T follicular helper cell (primary cell): ENCODE results near the gene RUFY1.

Experiments used
- DNase-seq: peaks from one replicate; pipeline ENCODE4 v3.0.0-alpha.2; 2020; ENCODE audit warnings: low read depth

The RUFY1 gene

DNA sequence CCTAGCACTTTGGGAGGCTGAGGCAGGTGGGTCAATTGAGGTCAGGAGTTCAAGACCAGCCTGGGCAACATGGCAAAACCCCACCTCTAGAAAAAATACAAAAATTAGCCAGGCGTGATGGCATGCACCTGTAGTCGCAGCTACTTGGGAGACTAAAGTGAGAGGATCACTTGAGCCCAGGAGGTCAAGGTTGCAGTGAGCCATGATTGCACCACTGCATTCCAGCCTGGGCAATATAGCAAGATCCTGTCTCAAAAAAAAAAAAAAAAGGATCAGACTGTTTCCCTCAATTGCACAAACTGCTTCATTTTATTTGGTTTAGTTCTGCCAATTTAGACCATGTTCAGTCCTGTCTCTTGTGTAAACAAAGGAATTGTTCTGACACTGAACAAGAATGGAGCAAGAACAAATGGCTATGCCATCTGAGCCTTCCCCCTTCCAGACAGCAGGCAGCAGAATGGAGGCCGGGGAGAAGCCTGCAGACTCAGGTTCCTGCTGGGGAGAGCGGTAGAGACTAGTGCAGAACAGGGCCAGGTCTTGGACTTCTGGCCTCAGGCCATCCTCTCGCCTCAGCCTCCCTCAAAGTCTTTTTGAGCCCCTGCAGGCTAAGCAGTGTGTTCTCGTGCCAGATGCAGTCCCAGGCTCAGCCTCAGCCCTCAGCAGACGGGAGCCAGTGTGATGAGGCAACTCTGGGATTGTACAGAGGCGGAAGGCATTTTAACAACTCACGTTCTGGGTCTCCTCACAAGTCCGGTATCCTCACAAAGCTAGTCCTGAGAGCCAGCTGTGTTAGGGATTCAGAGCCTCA, 54.9 kb downstream of the RUFY1 start:
- no peak for DNase-seq

DNA sequence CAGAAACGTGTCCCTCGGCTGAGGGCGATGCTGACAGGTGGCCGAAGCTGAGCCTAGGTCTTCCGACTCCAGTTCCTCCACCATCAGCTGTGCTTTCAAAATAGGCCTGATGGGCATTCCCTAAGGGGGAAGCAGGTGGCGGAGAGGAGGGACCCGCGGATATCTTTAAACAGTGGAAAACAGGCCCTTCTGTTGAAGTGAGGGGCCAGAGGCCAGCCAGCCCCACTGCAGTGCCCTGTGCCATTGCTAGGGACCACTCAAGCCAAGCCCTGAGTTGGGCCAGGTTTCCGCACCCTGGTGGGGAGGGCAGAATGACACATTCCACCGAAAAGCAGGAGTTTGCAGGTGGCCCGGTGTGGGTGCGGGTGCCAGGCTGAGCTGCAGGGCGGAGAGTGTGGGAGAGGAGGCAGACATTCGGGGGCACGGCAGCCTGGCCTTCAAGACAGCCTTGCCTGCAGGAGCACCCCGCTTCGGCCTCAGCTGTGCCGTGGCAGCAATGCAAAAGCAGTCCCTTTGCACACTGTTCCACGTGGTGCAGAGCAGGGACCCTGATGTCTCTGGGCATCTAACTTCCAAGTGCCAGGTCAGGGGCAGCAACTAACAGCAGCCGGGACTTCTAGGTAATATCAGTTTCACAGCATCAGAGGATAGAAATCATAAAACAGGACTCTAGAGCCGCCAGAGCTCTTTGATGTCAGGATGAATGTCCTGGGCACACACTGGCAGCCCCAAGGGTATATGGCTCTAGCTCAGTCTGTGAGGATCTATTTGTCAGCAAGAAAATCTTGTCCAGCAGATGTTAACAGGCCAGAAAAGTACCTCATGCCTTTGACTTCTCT, 55.9 kb downstream of the RUFY1 start:
- no peak for DNase-seq

DNA sequence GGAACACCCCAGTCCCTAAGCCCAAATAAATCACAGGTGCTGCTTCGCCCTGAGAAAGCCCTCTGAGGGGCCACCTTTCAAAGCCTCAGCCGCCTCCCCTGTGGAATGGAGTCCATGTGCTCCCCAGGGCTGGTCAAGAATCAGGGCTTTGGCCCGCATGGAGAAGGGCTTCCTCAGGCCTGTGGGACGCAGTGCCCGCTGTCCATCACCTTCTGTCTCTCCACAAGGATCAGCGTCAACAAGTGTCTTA, 56.5 kb downstream of the RUFY1 start:
- DNase-seq: no peak

DNA sequence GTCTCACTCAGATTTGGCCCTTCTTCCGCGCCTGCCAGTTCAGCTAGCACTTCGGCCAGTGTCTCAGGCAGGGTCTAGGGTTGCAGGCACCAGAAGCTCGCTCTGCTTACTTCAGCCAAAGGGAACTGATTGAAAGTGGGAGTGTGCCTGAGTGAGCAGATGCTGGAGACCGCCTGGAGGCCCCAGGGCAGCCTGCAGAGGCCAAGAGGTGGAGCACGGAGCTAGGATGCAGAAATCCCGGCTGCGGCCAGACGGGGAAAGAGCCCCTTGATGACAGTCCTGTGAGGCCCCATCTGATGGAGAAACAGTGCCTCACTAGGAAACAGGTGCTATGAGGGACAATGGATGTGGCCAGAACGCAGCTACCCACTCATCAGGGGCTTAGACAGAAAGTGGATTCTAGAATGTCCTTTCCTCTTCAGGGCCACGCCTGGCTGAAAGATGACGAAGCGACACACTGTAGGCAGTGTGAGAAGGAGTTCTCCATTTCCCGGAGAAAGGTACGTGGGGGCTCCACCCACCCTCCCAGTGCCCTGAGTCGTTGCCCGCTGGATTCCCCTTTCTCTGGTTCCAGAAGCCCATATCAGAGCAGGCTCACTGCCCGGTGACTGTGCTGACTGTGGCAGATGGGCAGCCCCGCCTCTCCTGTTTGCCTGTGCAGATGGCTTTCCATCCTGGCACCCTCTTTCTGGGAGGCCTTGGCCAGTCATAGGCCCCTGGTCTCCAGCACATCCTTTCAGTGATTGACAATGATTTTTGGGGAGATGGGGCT, 57.0 kb downstream of the RUFY1 start:
- DNase-seq: no peak

DNA sequence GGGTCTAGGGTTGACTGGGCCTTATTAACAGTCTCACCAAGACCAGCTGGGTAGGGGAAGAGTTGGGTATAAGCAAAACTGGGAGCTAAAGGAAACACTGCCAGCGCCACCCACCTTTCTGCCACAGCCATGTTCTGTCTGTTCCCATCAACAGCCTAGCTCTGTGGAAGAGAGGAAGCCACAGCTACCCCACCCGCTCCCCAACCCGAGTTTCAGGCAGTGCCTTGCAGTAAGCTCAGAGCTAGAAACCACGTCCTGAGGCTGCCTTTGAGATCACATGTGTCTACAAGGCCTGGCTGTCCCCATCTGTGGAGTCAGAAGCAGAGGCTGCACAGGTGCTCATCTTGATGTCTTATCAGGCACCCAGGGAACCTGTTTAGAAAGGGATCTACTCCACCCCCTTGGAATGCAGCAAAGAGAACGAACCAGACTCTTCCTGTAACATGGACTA, 57.8 kb downstream of the RUFY1 start:
- DNase-seq: peak; percentile 34

DNA sequence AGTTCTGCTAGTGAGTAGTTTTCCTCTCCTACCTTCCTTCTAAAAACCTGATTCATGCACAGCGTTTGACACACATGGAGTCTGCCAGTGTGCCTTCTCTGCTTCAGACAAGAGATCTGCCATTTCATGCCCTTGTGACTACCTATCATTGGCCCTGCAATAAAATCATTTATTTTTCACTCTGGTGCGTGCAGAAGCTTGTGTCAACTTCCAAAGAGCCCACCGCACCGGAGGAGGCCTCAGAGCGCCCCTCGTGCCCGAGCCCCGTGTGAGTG, 59.4 kb downstream of the RUFY1 start:
- DNase-seq: no peak

DNA sequence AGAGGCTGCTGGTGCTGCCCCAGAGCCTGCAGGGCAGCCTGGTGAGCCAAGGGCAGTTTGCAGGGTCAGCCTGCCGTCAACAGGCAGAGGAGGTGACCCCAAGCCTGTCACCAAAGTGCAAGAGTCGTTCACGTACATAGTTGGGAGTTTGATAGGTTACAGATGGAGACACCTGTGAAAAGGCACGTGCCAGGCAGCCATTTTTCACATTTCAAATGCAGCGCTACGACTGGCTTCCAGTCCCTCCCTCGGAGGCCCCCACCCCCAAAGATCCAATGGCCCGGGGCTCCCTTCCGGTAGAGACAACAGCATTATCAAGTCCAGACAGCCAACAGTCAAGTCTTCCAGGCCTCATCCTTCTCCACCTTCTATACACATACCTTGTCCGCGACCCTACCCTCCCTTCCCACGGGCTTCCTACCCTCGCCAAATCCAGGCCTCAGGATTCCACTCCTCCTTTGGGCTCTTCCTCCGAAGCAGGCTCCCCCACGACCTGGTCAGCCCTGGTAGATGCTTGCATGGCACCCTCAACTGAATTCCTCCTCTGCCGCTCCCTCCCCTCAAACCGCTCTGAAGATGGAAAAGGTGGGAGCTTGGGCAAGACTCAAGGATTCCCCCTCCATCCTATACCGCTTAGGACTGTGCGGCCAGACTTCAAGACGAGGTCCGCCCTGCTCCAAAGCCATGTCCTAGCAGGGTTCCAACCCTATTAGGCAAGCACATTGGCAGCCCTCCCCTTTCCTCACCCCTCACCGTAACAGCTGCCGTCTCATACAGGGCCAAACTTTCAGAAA, 60.0 kb downstream of the RUFY1 start:
- DNase-seq: no peak

DNA sequence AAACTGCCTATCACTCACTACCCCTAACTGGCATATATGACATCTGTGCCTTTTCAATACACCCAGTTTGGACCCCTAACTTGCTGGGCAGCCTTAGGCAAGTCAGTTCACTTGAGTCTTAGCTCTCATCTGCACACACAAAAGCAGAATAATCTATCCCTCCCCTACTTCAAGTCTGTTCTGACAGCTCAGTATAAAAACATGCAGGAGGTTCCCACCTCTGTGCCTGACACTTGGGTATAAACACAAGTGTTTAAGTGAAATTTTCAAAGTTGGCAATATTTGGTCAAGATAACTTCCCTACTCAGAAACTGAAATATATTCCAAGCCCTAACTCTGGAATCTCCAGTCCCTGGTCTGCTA, 60.5 kb downstream of the RUFY1 start:
- no peak for DNase-seq

DNA sequence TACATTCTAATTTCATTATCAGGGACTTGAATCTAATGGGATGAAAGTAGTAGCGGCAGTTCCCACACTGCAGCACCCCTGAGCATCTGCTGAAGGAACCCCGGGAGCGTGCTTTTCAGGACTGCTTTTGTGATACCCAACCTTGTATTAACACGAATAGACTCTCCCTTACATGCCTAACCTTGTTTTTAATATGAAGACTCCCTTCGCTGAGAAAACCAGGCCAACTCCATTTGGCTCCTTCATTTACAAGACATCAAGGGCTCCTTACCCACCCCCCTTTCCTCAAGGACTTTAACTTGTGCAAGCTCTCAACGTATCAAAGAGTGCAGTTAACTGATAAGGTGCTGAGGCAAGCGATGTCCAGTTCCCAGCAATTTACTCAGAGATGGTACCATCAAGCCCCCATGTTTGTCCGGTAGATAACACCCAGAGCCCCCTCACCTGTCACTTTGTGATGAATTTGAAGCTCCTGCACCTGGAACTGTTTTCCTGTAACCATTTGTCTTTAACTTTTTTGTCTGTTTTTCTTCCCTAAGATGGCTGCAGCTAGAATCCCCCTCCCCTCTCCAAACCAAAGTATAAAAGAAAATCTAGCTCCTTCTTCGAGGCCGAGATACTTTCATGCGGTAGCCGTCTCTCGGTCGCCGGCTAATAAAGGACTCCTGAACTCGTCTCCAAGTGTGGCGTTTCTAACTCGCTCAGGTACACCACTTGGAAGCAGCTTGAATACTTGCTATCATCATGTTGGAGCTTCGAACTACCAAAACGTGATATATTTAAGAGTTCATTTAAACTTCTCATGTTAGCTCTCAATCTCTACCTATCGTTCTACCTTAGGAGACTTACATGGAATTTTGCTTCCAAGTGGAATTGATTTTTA, 62.5 kb downstream of the RUFY1 start:
- no peak for DNase-seq

DNA sequence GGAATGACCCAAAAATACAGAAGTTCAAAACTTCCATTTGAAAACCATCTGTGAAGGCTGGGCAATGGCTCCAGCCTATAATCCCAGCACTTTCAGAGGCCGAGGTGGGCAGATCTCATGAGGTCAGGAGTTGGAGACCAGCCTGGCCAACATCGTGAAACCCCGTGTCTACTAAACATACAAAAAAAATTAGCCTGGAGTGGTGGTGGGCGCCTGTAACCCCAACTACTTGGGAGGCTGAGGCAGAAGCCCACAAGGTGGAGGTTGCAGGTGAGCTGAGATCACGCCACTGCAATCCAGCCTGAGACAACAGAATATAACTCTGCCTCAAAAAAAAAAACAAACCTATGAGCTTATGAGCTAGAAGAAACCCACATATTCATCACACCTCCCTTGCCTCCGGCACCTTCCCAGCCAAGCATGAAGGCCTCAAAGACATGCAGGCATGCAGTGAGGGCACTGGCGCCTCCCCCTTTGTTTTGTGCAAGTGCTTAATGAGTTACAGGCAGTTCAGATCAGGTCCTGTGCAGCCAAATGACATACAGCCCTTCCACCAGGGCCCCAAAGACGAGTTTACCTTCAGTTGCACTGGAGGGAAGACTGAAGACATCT, 63.2 kb downstream of the RUFY1 start:
- no peak for DNase-seq

DNA sequence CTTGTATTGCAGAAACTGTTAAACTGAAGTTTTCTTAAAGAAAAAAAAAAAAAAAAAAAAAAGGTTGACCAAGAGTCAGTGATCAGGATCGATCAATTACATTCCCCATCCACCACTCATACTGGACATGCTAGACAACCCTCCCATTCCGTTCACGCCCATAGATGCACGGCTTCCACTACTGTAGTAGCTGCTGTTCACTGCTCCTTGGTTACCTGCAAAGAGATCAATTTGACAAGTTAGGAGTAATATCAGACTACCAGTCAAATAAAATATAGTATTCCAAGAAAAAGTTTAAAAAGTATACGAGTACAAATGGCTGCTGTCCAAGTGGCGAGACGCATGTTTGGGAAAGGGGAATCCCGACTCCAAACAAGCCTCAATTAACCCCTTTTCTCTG, 64.4 kb downstream of the RUFY1 start:
- no peak for DNase-seq

DNA sequence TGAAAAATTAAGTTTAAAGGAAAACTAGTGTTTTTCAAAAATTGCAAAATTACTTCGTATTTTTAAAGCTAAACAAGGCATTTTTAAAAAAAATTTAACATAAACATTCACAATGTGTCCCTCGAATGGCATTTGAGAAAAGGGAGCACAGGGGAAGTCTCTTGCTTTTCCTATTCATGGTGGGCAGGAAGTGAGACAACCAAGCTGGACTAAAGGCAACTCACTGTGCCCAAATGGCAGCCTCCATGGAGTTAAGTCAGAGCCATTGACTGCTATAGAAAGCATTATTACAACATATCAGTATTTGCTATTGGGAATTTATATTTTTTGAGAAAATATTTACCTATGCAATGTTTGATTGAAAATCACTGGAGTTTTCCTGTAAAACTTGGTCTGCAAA, 64.8 kb downstream of the RUFY1 start:
- DNase-seq: no peak

DNA sequence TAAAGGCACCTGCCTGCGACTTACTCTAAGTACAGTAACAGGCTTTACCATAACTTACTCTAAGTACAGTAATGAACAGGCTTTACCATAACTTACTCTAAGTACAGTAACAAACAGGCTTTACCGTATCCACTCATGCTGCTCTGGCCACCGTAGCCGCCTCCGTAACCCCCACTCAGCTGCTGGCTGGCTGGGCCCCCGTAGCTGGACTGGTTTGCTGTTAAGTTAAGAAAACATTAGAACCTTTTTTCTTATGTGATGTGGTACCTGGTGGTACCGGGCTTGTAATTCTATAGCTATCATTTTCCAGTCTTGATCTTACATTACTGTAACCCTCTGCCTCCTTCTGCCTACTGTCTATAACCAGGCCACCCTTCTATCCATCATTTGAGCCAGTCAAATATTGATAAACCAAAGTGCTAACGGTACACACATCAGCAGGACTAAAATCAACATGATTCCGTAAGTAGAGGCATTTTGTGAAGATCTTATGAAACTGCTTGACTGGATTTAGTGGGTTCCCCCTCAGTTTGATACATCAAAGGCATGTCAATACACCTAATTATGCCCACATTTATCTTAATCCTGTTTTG, 65.7 kb downstream of the RUFY1 start:
- DNase-seq: no peak

DNA sequence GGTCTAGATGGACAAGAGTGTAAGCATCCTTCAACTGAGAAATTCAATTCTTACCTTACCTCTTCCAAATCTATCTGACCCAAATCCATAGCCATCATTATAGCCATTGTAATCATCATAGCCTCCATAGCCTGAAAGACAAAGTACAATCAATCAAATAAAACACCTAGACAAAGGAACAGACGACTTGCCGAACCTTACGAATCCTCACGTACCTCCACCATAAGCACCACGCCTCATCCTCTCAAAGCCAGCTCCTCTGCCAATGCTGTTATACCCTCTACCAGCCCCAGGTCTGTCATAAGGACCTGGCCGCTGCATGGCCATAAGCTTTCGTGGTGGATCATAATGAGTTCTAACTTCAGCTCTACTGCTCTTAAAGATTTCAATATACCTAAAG, 67.6 kb downstream of the RUFY1 start:
- DNase-seq: no peak

DNA sequence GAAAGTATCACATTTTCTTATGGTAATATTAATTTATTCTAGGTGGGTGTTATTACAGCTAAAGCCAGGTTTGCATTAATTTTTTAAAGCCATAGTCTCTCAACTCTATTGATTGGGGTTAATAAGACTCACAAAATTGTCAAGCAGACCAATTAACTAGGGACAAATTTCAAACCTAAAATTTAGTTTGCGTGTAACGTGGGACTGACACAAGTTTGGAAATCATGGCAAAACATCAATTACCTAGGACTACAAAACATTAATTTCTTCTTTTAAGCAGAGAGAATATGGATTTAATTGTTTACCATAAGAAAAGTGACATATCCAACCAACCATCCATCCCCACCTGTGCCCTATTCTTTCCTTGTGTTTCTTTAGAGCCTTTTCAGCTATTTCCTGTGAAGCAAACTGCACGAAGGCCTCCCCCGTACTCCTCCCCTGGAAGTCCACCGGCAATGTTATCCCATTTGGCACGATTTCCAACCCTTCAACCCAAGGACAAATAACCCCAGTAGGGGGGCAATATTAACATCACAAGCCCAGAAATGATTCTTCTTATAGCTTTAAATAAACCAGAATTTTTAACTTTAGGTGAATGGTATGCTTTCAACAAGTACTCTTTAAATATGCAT, 68.7 kb downstream of the RUFY1 start:
- no peak for DNase-seq

DNA sequence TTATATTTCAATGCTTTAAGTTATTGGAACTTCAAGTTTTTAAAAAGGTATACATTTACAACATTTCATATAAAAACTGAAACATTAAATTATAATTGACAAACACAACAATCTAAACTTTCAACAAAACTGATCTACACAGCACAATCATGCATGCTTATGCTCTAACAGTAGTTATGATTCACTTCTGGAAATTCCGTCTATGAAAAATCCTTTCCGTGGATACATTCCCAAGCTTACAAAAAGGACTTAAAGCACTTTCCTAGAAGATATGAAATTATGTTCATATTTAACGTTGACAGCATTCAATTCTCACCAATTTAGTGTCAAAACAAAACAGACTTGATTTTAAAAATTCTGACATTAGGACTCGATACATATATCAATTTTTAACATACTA, 69.4 kb downstream of the RUFY1 start:
- DNase-seq: no peak

DNA sequence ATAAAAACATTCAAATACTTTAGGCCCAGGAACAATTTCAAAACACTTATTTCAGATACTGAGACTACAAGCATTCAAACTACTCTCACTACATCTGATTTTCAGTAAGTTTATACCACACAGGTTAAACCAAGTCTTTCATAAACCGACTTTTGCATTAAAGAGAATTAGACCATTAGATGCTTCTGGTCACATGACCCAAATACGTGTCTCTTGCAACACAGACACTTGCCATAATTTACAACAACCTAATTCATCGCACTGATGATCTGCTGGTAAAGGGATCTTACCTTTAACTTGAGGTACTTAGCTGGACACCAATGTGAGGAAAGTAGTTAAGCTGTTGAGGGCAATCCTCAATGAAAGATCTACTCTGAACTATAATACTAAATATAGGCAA, 69.9 kb downstream of the RUFY1 start:
- no peak for DNase-seq

DNA sequence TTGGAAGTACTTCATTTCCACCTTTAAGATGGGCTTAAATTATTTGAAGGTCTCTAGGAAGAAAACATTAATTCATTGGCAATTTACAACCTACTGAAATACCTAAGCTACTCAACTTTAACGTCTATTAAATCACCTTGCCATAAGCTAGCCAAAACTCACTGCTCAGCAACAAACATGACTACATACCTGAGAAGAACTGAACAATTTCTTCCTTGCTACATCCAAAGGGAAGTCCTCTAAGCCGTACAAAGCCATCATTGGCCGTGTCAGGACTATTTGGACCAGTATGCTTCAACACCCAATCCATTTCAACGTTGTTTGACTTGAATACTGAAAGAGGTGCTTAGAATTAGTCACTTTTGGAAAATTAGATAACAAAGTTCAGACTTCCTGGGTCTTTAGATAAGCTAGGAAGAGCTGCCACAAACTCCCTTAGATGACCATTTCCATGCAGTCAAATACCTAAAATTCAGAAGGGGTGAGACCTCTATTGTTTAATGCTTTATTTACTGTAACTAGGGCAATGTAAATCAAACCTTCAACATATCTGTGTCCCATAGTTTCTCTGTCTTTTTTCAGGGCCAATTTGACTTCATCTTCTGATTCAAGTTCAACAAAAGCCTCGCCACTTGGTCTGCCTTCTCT, 70.5 kb downstream of the RUFY1 start:
- no peak for DNase-seq

DNA sequence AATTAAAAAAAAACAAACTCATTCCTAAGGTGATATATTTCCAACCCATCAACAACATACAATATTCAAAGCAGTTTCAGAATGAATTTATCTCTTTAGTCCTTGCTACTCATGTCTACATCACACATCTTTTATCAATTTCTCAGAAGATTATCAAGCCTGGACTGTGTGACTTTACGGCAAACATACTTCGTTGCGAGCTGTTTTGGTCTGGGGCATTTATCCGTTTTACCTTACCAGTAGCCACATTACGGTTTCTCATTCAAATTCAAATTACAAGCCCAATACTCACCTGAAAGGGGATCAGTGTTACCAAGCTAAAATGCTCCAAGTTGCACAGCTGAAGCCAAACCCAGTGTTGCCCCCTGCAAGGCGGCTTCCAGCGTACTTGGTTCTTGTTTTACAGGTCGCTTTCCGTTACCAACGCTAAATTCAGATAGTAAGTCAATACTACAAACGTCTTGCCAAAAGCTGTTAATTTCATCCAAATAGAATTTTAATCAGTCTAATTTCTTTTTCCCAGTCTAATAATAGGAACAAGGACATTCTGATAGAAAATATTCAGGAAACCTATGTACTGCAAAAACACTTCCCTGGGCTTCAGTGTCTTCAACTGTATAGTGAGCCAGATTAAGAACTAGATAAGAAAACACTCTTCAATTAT, 71.3 kb downstream of the RUFY1 start:
- no peak for DNase-seq
